Fibroblast of peridontal ligament (primary cell): Measurements from ENCODE around the gene DNAH7.
"Not testable (repeated sequence)": the region's sequence is repeated elsewhere in the genome, so short reads cannot be mapped to it uniquely, and the experiment has no call there.

Experiments
- DNase-seq: peaks from one replicate; pipeline ENCODE4 v3.0.0-alpha.2; 2010; ENCODE audit errors: extremely low read depth

The DNAH7 gene

GRCh38 chr2:196068271-196069209 lies at the start of gene DNAH7:
TSS of gene DNAH7 (minus strand) at chr2:196068837. CDS start at chr2:196068711, 126 bp downstream.
- DNase-seq: peak; percentile 84

GRCh38 chr2:196117214-196117705 lies 48.6 kb upstream of the DNAH7 start:
- DNase-seq: no peak

DNA sequence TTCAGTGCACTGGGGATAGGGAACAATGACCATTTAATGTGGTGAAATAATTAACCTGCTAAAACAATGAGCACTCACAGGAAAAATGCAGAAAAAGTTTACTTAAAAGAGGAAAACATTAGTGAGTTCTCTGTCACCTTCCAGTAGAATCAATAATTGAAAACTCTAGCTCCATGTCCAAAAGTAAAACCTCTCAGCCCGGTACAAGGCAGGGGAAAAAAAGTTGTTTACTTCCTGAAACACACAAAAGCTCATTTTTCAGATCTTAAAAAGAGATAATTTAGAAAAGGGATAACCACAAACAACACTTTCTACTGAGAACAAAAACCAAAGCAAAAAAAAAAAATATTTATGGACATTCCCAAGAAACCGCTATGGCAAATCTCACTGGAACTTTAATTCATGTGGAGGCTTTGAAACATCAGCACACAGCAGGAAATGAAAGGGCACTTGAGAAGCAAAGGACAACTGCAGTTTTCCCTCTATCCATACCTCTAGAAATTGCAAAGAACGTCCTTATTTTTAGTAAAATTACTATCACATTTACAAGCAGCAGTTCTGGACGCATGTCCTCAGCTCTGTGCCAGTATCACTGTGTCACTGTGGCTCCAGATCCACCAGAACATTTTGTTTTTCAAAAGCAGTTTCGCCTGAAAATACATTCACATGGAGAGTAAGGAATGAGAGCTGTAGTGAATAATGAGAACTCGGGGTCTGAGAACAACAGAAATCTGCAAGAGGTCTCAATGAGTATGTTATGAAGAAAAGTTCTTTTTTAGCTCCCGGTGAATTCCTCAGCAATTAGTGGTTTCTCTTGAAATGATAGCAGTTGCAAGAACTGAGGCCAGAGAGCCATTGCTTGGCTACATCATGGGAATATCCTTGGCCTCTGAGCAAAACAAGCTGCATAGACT lies 44.7 kb upstream of the DNAH7 start:
- peak; percentile 94 for DNase-seq

GRCh38 chr2:196112418-196113034 lies 43.9 kb upstream of the DNAH7 start:
- peak; percentile 93 for DNase-seq

DNA sequence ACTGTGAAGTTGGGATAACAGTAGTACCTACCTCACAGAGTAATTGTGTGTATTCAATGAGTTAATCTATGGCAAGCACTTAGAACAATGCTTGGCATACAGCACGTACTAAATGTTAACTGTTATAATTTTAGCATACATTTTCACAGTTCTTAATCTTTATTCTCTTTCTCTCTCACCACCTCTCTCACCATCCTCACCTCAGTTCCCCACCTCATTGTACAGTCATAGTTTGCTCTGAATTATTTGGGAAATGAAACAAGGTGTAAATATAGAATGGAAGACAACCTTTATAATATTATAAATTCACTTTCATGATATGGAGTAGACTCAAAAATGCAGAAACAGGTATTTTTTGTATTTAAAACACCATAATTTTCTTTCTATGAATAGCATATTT lies 40.0 kb upstream of the DNAH7 start:
- no peak for DNase-seq

DNA sequence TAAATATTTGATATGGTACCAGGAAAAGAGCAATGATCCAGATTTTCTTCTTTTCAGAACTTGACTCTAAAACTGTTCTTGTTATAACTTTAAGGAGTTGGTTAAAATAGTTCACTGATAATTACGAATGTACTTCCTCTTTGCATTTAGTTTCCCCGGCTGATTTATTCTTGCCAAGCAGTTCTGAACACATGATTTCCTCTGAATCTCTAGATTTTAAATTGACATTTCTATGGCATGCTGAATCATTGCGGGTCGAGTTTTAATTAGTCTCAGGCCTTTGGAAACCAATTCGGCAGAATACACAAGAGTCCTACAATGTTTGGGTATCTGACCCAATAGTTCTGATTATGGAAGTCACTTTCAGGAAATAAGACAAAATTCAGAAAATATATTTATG lies 37.3 kb upstream of the DNAH7 start:
- DNase-seq: peak; percentile 85

- no peak for DNase-seq
Observed at GRCh38 chr2:196104066-196104465, 35.4 kb upstream of the DNAH7 start.

- DNase-seq: no peak
Observed at GRCh38 chr2:196103626-196104025, 35.0 kb upstream of the DNAH7 start.

DNA sequence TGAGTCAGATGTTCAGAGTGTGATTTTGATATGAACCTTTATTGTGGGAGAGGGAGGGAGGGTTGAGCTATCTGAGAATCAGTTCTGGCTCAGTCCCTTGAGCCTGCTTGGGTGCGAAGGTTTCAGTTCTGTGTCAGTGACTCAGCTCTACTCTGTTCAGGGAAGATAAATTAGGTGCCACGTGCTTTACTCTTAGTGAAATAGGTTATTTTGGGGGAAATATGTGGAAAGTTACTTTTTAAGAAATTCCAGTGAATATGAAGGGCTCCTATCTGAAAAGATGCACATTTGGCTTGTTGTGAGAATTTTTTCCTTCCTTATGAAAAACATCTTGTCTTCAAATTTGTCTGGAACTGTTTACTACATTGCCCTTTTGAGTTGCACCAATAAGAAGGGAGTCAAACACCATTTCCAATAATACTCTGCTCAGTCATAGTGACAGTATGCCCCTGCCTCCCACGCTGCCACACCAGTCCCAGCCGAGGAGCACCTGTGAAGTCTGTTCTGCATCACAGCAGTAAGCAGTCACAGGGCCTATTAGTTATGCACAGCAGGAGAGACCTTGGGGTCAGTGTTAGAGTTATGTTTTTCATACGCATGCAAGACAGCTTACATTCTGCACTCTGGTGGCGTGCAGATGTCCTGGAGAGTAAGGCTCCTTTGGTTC lies 32.8 kb upstream of the DNAH7 start:
- peak; percentile 27 for DNase-seq

- no peak for DNase-seq
Observed at GRCh38 chr2:196099916-196100315, 31.3 kb upstream of the DNAH7 start.

DNA sequence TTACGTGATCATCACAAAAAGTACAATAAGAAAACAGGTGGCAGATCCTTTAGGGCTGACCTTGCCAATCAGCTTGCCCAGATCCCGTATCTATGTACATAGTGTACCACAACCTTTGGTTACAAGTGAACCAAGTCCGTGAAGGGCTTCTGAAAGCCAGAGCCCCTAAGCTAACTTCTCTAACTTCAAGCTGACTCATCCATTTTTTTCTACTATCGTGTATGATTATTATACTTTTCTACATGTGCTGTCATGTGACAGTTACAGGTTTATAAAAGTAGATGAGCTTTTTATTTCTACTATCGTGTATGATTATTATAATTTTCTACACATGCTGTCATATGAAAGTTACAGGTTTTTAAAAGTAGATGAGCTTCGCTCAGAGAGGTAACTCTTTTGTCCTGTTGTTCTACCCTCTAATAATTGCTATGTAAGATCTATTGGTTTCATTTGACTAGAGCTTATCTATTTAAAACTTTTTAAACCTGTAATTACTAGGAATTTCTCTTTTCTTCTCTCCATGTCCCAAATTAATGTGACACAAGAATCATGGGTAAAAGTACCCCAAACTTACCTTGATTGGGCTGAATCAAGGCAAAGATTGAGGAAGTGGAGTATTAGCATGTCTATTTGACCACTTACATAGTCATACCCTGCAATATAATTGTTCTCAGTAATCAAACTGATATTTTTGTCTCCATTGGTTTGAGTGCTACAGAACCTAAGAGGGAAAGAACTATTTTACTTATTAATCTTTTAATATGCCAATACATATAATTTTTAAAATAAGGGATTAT lies 29.4 kb upstream of the DNAH7 start:
- DNase-seq: no peak

- no peak for DNase-seq
Observed at GRCh38 chr2:196096982-196097745, 28.5 kb upstream of the DNAH7 start.

DNA sequence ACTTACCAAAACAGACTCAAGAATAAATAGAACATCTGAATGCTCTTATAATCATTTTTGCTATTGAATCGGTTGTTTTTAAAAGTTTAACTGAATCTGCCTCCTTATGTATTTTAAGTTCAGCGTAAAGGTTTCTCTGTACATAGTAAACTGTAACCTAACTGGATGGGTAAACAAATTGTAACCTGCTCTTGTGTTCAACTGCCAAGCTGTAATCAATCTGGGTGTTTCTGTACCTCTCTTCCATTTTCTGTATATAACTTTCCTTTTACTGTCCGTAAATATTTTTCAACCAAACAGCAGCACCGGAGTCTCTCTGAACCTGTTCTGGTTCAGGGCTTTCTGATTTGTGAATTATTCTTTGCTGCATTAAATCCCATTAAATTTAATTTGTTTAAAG lies 27.6 kb upstream of the DNAH7 start:
- DNase-seq: no peak

DNA sequence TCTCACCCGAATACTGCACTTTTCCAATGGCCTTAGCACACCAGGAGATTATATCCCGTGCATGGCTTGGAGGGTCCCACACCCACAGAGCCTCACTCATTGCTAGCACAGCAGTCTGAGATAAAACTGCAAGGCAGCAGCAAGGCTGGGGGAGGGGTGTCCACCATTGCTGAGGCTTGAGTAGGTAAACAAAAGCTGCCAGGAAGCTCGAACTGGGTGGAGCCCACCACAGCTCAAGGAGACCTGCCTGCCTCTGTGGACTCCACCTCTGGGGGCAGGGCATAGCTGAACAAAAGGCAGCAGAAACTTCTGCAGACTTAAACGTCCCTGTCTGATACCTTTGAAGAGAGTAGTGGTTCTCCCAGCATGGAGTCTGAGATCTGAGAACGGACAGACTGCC lies 20.8 kb upstream of the DNAH7 start:
- not testable (repeated sequence) for DNase-seq

GRCh38 chr2:196088203-196088602 lies 19.6 kb upstream of the DNAH7 start:
- peak; percentile 48 for DNase-seq

DNA sequence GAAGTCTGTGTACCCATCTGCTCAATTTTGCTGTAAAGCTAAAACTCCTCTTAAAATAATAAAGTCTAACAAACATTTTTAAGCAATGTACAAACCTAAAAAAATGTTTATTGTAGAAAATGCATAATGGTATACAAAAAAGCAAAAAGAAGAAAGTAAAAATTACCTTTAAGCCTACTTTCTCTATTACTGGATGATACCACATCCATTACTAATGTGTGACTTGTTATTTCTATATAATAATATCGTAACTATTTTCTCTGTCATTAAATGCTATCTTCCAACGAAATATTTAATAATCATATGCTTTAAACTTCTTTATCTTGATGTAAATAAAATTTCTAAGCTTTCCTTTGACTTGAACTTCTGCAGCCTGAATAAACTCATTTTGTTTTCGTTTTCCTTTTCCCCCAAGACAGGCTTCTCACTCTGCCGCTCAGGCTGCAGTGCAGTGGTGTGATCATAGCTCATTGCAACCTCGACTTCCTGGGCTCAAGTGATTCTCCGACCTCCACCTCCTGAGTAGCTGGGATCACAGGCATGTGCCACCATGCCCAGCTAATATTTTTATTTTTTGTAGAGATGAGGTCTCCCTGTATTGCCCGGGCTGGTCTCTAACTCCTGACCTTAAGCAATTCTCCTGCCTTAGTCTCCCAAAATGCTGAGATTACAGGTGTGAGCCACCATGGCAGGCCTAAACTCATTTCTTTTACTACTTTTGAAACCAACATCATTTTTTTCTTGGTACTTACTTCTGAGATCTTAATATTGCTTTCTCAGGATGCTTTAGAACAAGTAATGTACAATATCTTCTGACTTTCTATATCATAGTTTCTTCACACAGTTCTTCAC lies 18.1 kb upstream of the DNAH7 start:
- no peak for DNase-seq

DNA sequence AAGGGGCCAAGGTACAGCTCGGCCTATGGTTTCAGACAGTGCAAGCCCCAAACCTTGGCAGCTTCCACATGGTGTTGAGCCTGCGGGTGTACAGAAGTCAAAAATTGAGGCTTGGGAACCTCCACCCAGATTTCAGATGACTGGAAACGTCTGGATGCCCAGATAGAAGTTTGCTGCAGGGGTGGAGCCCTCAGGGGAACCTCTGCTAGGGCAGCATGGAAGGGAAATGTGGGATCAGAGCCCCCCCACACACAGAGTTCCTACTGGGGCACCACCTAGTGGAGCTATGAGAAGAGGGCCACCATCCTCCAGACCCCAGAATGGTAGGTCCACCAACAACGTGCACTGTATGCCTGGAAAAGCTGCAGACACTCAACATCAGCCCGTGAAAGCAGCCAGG lies 15.0 kb upstream of the DNAH7 start:
- DNase-seq: no peak

DNA sequence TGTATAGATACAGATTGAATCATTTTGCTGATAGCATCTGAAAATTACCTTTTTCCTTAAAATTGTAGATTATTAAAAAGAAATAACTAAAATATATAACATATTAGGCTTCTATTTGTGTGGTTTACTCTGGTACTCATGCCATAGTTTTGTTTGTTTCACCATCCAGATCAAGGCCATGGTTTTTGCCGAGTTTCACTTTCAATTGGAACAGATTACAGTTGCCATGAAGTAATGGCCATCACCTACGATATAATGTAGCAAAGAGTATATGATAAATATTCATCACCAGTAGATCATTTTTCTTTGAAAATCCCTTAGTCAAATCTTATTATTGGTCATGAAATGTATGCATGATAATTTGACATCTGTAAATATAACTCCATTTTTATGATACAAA lies 11.9 kb upstream of the DNAH7 start:
- no peak for DNase-seq

DNA sequence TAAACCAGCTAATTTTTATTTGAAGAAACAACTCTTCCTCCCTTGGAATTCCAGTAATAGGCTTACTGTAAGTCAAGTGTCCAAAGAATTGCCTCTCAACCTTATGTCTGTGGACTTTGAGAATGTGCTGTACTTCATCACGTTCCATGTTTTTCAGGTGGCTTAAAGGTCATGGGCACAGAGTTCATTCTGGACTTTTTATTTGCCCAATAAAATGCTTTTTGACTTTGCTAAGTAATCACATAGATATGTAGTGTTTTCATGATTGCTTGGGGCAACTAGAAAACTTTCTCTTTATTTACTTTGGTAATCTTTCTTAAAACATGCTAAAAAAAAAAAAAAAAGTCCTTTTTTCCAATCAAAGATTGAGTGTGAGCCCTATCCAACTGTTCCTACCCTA lies 10.4 kb upstream of the DNAH7 start:
- DNase-seq: peak; percentile 63
